ENCODE results near the gene GAB2.

Gene GAB2

GRCh38 chr11:78373689-78374088, 43.9 kb downstream of the GAB2 start:
- H3K4me3 ChIP-seq (ENCODE audit: low read depth, low read length) = no peak overlapping the region
- TF ChIP-seq CTCF (IDR thresholded peaks at IDR 0.05; ENCODE audit: low read depth, low read length, missing control alignments) = no peak
- DNase-seq (ENCODE audit: low read depth) = no peak

GRCh38 chr11:78372114-78372768, 45.4 kb downstream of the GAB2 start:
- H3K4me3 ChIP-seq (ENCODE audit: low read depth, low read length) = no peak overlapping the region
- TF ChIP-seq CTCF (IDR thresholded peaks at IDR 0.05; ENCODE audit: low read depth, low read length, missing control alignments) = no peak
- no peak for DNase-seq (ENCODE audit: low read depth)

GRCh38 chr11:78371221-78371891, 46.3 kb downstream of the GAB2 start:
- DNase-seq (ENCODE audit: low read depth) = no peak
- TF ChIP-seq CTCF (IDR thresholded peaks at IDR 0.05; ENCODE audit: low read depth, low read length, missing control alignments) = no peak
- no peak overlapping the region for H3K4me3 ChIP-seq (ENCODE audit: low read depth, low read length)

GRCh38 chr11:78370406-78371172, 47.0 kb downstream of the GAB2 start:
- no peak for DNase-seq (ENCODE audit: low read depth)
- H3K4me3 ChIP-seq (ENCODE audit: low read depth, low read length) = no peak overlapping the region
- no peak for TF ChIP-seq CTCF (IDR thresholded peaks at IDR 0.05; ENCODE audit: low read depth, low read length, missing control alignments)

GRCh38 chr11:78365381-78365792, 52.2 kb downstream of the GAB2 start:
- TF ChIP-seq CTCF (IDR thresholded peaks at IDR 0.05; ENCODE audit: low read depth, low read length, missing control alignments) = no peak
- H3K4me3 ChIP-seq (ENCODE audit: low read depth, low read length) = no peak overlapping the region
- no peak for DNase-seq (ENCODE audit: low read depth)

GRCh38 chr11:78364128-78364751, 53.4 kb downstream of the GAB2 start:
- no peak for DNase-seq (ENCODE audit: low read depth)

More at GRCh38 chr11:78364128-78364751, 53.4 kb downstream of the GAB2 start:
- no peak overlapping the region for H3K4me3 ChIP-seq (ENCODE audit: low read depth, low read length)
- no peak for TF ChIP-seq CTCF (IDR thresholded peaks at IDR 0.05; ENCODE audit: low read depth, low read length, missing control alignments)
